K562 (cell line): ENCODE results near the gene CTSD. TPM values are rescaled to one million over a fixed set of nuclear protein-coding genes. Genes with fewer than 3 reads are reported as not detected.

Source experiments
- ATAC-seq: fragments of 200-7000 bp; cut with Tn5 transposase; 3 replicates; pipeline ENCODE4 v1.9.1; 2020; ENCODE audit warnings: moderate library complexity
- BruUV-seq: library from RNA; stranded (reverse); fragments of 400-500 nt; replicated peaks from 2 replicates; lab custom pipeline; 2021; lab: Mats Ljungman, UMichigan
- CTCF ChIA-PET: fragments of 300-600 bp; formaldehyde crosslinking; extraction: SDS; loops from one replicate; lab custom pipeline; 2021; ENCODE audit warnings: low intra/inter-chr PET ratio; lab: Yijun Ruan, JAX
- POLR2A ChIA-PET: fragments of 300-600, 350-650 bp; sonication (Branson Sonifier 250); formaldehyde crosslinking; extraction: SDS; loops from one replicate; lab custom pipeline; 2021; ENCODE audit warnings: antibody characterized with exemption, inconsistent platforms; lab: Yijun Ruan, JAX
- DNase-seq, 4 experiments: peaks; one replicate each; pipeline versions ENCODE4 v3.0.0 to v3.0.0-alpha.2; 2011 to 2018; ENCODE audit warnings: low spot score in 3 of 4, mixed read lengths in 3 of 4; ENCODE audit errors: extremely low read depth in 1 of 4
- FAIRE-seq: peaks from 2 replicates; lab custom pipeline; 2011; peaks lifted over from hg19 to GRCh38; lab: Jason Lieb, UNC
- H2AFZ ChIP-seq: 2 replicates; pipeline ENCODE4 v1.6.0; 2011; ENCODE audit warnings: low read depth, low read length, control low read depth, inconsistent platforms
- H3K27ac ChIP-seq: fragments of 200-600 bp; 3 replicates; pipeline ENCODE4 v1.8.0; 2011; ENCODE audit warnings: low read depth, mild to moderate bottlenecking, control low read depth, inconsistent platforms, low read length, moderate library complexity, mixed read lengths; ENCODE audit errors: extremely low read depth
- H3K27me3 ChIP-seq, 2 experiments: fragments of 300-600 bp in 1 of 2; 2 replicates in 1 of 2; 3 replicates in 1 of 2; pipeline versions ENCODE4 v1.6.0 to v1.8.0; 2011; ENCODE audit warnings: inconsistent platforms in 2 of 2, low read length in 2 of 2, mild to moderate bottlenecking in 1 of 2, mixed read lengths in 1 of 2, moderate library complexity in 1 of 2; ENCODE audit not compliant: control insufficient read depth in 2 of 2, insufficient read depth in 2 of 2
- H3K36me3 ChIP-seq: fragments of 300-600 bp; 3 replicates; pipeline ENCODE4 v1.8.0; 2011; ENCODE audit warnings: mild to moderate bottlenecking, low read length, inconsistent platforms; ENCODE audit not compliant: control insufficient read depth, insufficient read depth
- H3K4me1 ChIP-seq, 2 experiments: fragments of 200-600 bp in 1 of 2; replicated peaks in 1 of 2; 2 replicates in 1 of 2; 3 replicates in 1 of 2; pipeline versions ENCODE4 v1.5.1 to v1.8.0; 2011; ENCODE audit warnings: inconsistent platforms in 2 of 2, low read length in 2 of 2, mild to moderate bottlenecking in 1 of 2, mixed read lengths in 1 of 2, moderate library complexity in 1 of 2; ENCODE audit not compliant: control insufficient read depth in 2 of 2, insufficient read depth in 2 of 2
- H3K4me2 ChIP-seq: 2 replicates; pipeline ENCODE4 v1.6.1; 2011; ENCODE audit warnings: low read length, control low read depth, inconsistent platforms, mixed read lengths; ENCODE audit not compliant: insufficient read depth
- H3K4me3 ChIP-seq: fragments of 200-600 bp; sonication (generic), shearing (Covaris generic); 2 replicates; pipeline ENCODE4 v1.5.1; 2016; ENCODE audit warnings: control low read depth, inconsistent platforms
- H3K79me2 ChIP-seq: fragments of 200-600 bp; 3 replicates; pipeline ENCODE4 v1.8.0; 2011; ENCODE audit warnings: low read length, inconsistent platforms; ENCODE audit not compliant: control insufficient read depth, insufficient read depth
- H3K9ac ChIP-seq, 2 experiments: 2 replicates each; pipeline versions ENCODE4 v1.6.0 to v1.6.1; 2011; ENCODE audit warnings: low read depth in 2 of 2, low read length in 2 of 2, control low read depth in 1 of 2, inconsistent platforms in 1 of 2, mild to moderate bottlenecking in 1 of 2, mixed read lengths in 1 of 2; ENCODE audit not compliant: insufficient read depth in 1 of 2
- H3K9me1 ChIP-seq: one replicate; pipeline ENCODE4 v1.6.0; 2011; ENCODE audit warnings: inconsistent platforms, mild to moderate bottlenecking, low read length, moderate library complexity; ENCODE audit not compliant: control insufficient read depth, insufficient read depth
- H3K9me3 ChIP-seq: replicated peaks from 2 replicates; pipeline ENCODE4 v1.5.1; 2011; ENCODE audit warnings: low read depth, low read length, inconsistent platforms; ENCODE audit not compliant: control insufficient read depth, insufficient read depth
- H4K20me1 ChIP-seq: replicated peaks from 2 replicates; pipeline ENCODE4 v1.6.1; 2011; ENCODE audit warnings: low read length, inconsistent platforms, mixed read lengths; ENCODE audit not compliant: control insufficient read depth, insufficient read depth
- ATF3 ChIP-seq, 2 experiments: fragments of 450-650 bp in 1 of 2; sonication (generic) in 1 of 2; formaldehyde crosslinking in 1 of 2; IDR thresholded peaks in 1 of 2; conservative IDR thresholded peaks in 1 of 2; 2 replicates each; pipeline versions ENCODE4 v1.6.1 to v1.8.1; 2016 to 2023; ENCODE audit warnings: mild to moderate bottlenecking in 2 of 2, moderate library complexity in 2 of 2, inconsistent platforms in 1 of 2, missing genetic modification reagents in 1 of 2
- ATF7 ChIP-seq: fragments of 450-650 bp; IDR thresholded peaks from 2 replicates; pipeline ENCODE4 v1.7.1; 2014; ENCODE audit warnings: mild to moderate bottlenecking, moderate library complexity
- C11orf30 ChIP-seq: fragments of 450-650 bp; IDR thresholded peaks from 2 replicates; pipeline ENCODE4 v1.6.1; 2016; ENCODE audit warnings: low read depth, mild to moderate bottlenecking
- CEBPB ChIP-seq: fragments of 450-650 bp; IDR thresholded peaks from 2 replicates; pipeline ENCODE4 v1.6.1; 2016; ENCODE audit warnings: missing genetic modification characterization, missing compliant biosample characterization
- CEBPG ChIP-seq, 3 experiments: fragments of 200-800 bp in 1 of 3; sonication (Bioruptor generic) in 1 of 3; sonication (generic) in 1 of 3; formaldehyde crosslinking in 1 of 3; IDR thresholded peaks in 2 of 3; conservative IDR thresholded peaks in 1 of 3; 2 replicates each; pipeline versions ENCODE4 v1.6.1 to v1.8.0; 2016 to 2022; ENCODE audit warnings: missing compliant biosample characterization in 2 of 3, missing genetic modification characterization in 2 of 3, mild to moderate bottlenecking in 1 of 3, missing genetic modification reagents in 1 of 3
- CTBP1 ChIP-seq: fragments of 450-650 bp; IDR thresholded peaks from 2 replicates; pipeline ENCODE4 v1.6.1; 2016; ENCODE audit warnings: borderline replicate concordance
- EP400 ChIP-seq: fragments of 450-650 bp; IDR thresholded peaks from 2 replicates; pipeline ENCODE4 v1.6.1; 2017; ENCODE audit warnings: antibody characterized with exemption, mild to moderate bottlenecking, moderate library complexity
- EZH2 ChIP-seq: IDR thresholded peaks from 2 replicates; pipeline ENCODE4 v1.6.1; 2012; ENCODE audit warnings: low read depth, mild to moderate bottlenecking, inconsistent platforms, low read length, borderline replicate concordance
- HDGF ChIP-seq: fragments of 450-650 bp; IDR thresholded peaks from 2 replicates; pipeline ENCODE4 v1.6.1; 2016
- JUND ChIP-seq, 2 experiments: IDR thresholded peaks; 2 replicates in 1 of 2; 3 replicates in 1 of 2; pipeline ENCODE4 v1.6.1; 2011; ENCODE audit warnings: borderline replicate concordance in 2 of 2, low read depth in 2 of 2, low read length in 2 of 2, improper control_type of control experiment in 1 of 2, missing biosample characterization in 1 of 2, missing genetic modification characterization in 1 of 2, missing genetic modification reagents in 1 of 2
- MAFG ChIP-seq: fragments of 450-650 bp; conservative IDR thresholded peaks from 2 replicates; pipeline ENCODE4 v1.6.1; 2016; ENCODE audit warnings: missing genetic modification characterization, missing compliant biosample characterization
- PKNOX1 ChIP-seq: fragments of 450-650 bp; IDR thresholded peaks from 2 replicates; pipeline ENCODE4 v1.6.1; 2016
- POLR2G ChIP-seq: fragments of 200-400 bp; formaldehyde crosslinking; IDR thresholded peaks from 2 replicates; pipeline ENCODE4 v1.6.1; 2017; ENCODE audit warnings: low read depth, mild to moderate bottlenecking, antibody characterized with exemption, low read length, moderate library complexity
- RBFOX2 ChIP-seq: fragments of 200-400 bp; formaldehyde crosslinking; IDR thresholded peaks from 2 replicates; pipeline ENCODE4 v1.6.1; 2017; ENCODE audit warnings: low read depth, mild to moderate bottlenecking, low read length, moderate library complexity
- YY1 ChIP-seq, 3 experiments: IDR thresholded peaks; 2 replicates each; pipeline ENCODE4 v1.6.1; 2011; ENCODE audit warnings: low read length in 2 of 3, mild to moderate bottlenecking in 2 of 3, moderate library complexity in 2 of 3, borderline replicate concordance in 1 of 3, control low read depth in 1 of 3, low read depth in 1 of 3; ENCODE audit not compliant: insufficient read depth in 3 of 3, insufficient replicate concordance in 2 of 3, control insufficient read depth in 1 of 3, insufficient read length in 1 of 3; ENCODE audit errors: extremely low read depth in 1 of 3
- ZNF445 ChIP-seq: fragments of 250-450 bp; sonication (Bioruptor Pico); IDR thresholded peaks from 2 replicates; pipeline ENCODE4 v1.4.0; 2020; ENCODE audit warnings: low read depth, mild to moderate bottlenecking, moderate library complexity
- ZNF696 ChIP-seq: fragments of 250-450 bp; sonication (Bioruptor Pico); conservative IDR thresholded peaks from 2 replicates; pipeline ENCODE4 v1.4.0; 2020; ENCODE audit warnings: mild to moderate bottlenecking, moderate library complexity
- WGBS: fragments of 100-300 bp; shearing (Covaris generic); methylation state at CpG from one replicate; pipeline ENCODE4 v1.1.6; 2016; ENCODE audit warnings: low coverage, mixed read lengths; ENCODE audit not compliant: insufficient coverage; ENCODE audit errors: missing lambda C conversion rate; 5-methylcytosine and 5-hydroxymethylcytosine counted together
- in situ Hi-C: fragments of 300-500 bp; cut with MboI; formaldehyde crosslinking; loops from 4 replicates; pipeline ENCODE4 v1.15.0; 2018; ENCODE audit warnings: inconsistent platforms, mixed read lengths
- intact Hi-C: fragments of 100-400 bp; cut with micrococcal nuclease; formaldehyde crosslinking; loops from 2 replicates; pipeline ENCODE4 v1.14.2; 2022
- polyA plus RNA-seq, 8 experiments: library from polyadenylated mRNA; depleted of rRNA in 4 of 8; stranded (reverse) in 5 of 8; unstranded in 3 of 8; fragments of >200 nt; fragmentation: Nextera tagmentation in 2 of 8; fragmentation: Illumina TruSeq in 1 of 8; extraction: Ambion mirVana in 2 of 8; extraction: Trizol in 1 of 8; gene quantifications; 2 replicates each; pipeline versions ENCODE4 v1.2.1 to v1.2.3, GENCODE V29; 2011 to 2014; ENCODE audit warnings: inconsistent platforms in 1 of 8, missing spikeins in 1 of 8
- total RNA-seq, 7 experiments: library from RNA; depleted of rRNA in 6 of 7; stranded (reverse); fragments of >200 nt in 6 of 7; fragmentation: Illumina TruSeq in 2 of 7; extraction: Trizol in 2 of 7; gene quantifications; 2 replicates each; pipeline versions ENCODE4 v1.2.1 to v1.2.3, GENCODE V29; 2011 to 2021; ENCODE audit warnings: low replicate concordance in 1 of 7

Gene CTSD
- total and polyA plus RNA-seq, 9 of the 15 experiments (the other 6 are each of a cell fraction or from before 2014, with no cell fraction given): 1.0 to 112 (median 40.9) TPM

DNA sequence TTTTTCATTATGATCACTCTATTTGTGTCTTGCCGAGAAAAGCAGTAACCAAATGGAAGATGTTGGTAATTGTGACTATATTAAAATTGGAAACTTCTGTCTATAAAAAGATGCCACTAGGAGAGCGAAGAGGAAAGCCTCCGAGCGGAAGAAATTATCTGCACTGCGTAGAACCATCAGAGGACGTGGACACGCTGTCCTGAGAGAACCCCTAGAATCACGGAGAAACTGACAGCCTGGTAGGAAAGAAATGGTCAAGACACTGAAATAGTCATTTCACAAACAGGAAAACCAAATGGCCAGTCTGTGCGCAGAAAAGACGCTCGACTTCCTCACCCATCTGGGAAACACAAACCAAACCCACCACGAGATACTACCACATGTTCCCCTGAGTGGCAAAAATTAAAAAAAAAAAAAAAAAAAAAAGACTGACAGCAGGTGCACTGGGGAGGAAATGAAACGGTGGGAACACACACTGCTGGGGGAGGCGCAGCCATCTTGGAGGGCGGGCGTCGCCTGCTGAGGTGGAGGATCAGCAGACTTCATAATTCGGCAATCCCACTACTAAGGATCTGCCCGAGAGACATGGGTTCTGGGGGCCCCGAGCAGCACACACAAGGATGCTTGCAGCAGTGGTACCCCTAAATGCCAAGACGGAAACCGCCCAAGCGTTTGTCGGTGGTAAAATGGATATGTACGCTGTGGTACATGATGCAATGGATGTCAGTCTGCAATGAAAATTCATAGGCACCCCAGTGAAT lies 34.6 kb downstream of the CTSD start:
- ChIA-PET CTCF (no interaction called here), POLR2A (no interaction called here)
- Histone ChIP-seq H3K27ac (no peak overlapping the region), H3K79me2 (no peaks in the 10 kb centered on the region), H3K4me1 (no peaks in the 10 kb centered on the region; a peak in 2 of 5 replicates), H3K4me2 (peak overlapping the region; percentile 60), H3K9me3 (peaks cover 7% of the 10 kb centered on the region; the same call in 1 of the 2 replicates), H4K20me1 (no peaks in the 10 kb centered on the region), H3K27me3 (peaks cover 24 to 61% of the 10 kb centered on the region in 2 experiments), H3K9me1 (no peaks in the 10 kb centered on the region), H3K9ac (no peak overlapping the region; a peak in 1 of 4 replicates), H2AFZ (0 out of 2 replicates have a peak overlapping the region, but pooled peaks have one; percentile 49), H3K36me3 (no peaks in the 10 kb centered on the region), H3K4me3 (no peak overlapping the region)
- ATAC-seq (peak; percentile 73), DNase-seq (peak in 1 of 4 experiments; percentile 10), FAIRE-seq (no peak)
- no TSS peak for BruUV-seq
- intact Hi-C loops: no loop called here
- 12% methylated on average over 23 of the region's 25 CpGs for WGBS
- in situ Hi-C loops: loop anchor here (5.0 kb wide), 1 partner anchor 33 kb away; the partner anchor contains the start of gene CTSD
- TF ChIP-seq EZH2 (no peak), POLR2G (0 out of 2 replicates have a peak, but pooled peaks have one; percentile 17), CEBPG (CRISPR knock-in tag; IDR thresholded peaks at IDR 0.05) (peak; percentile 71), CEBPG (tag; conservative IDR thresholded peaks at IDR 0.05 in 1 of 2, IDR thresholded peaks at IDR 0.05 in 1 of 2) (peak; percentile 71 to 82), MAFG (tag) (peak; percentile 88; the same call in 1 of the 2 replicates), YY1 (IDR thresholded peaks at IDR 0.05; ENCODE audit: borderline replicate concordance in 1 of 3, control insufficient read depth in 1 of 3, extremely low read depth in 1 of 3, insufficient read depth in 3 of 3, insufficient read length in 1 of 3, insufficient replicate concordance in 2 of 3, low read depth in 1 of 3, low read length in 2 of 3) (peak in 1 of 3 experiments; percentile 28), HDGF (no peak), EP400 (peak; percentile 33; the same call in 1 of the 2 replicates), CEBPB (tag) (peak; percentile 60), JUND (IDR thresholded peaks at IDR 0.05; ENCODE audit: borderline replicate concordance, low read depth, low read length) (peak; percentile 65), JUND (tag; IDR thresholded peaks at IDR 0.05; ENCODE audit: borderline replicate concordance, low read depth, low read length) (no peak), PKNOX1 (peak; percentile 49), ZNF696 (CRISPR knock-in tag) (no peak), ZNF445 (no peak), ATF7 (peak; percentile 52; the same call in 1 of the 2 replicates), C11orf30 (peak; percentile 79; the same call in 1 of the 2 replicates), CTBP1 (peak; percentile 33; the same call in 1 of the 2 replicates), RBFOX2 (0 out of 2 replicates have a peak, but pooled peaks have one; percentile 38), ATF3 (IDR thresholded peaks at IDR 0.05) (peak; percentile 86), ATF3 (CRISPR knock-in tag; conservative IDR thresholded peaks at IDR 0.05) (no peak)
